Measurements from ENCODE around the gene VNN1.

Gene VNN1

GRCh38 chr6:132751306-132751705 lies 37.5 kb upstream of the VNN1 start:
- Histone ChIP-seq H3K27me3 (ENCODE audit: insufficient read depth, low read length, poor library complexity, severe bottlenecking) (no peaks in the 10 kb centered on the region), H3K9me3 (ENCODE audit: insufficient read depth, low read depth, low read length) (no peaks in the 10 kb centered on the region), H3K4me2 (ENCODE audit: low read depth, low read length, poor library complexity, severe bottlenecking) (no peak overlapping the region), H3F3A (ENCODE audit: low read depth) (no peaks in the 10 kb centered on the region), H2AFZ (ENCODE audit: low read length) (no peak overlapping the region), H3K4me1 (ENCODE audit: insufficient read depth, low read length, poor library complexity, severe bottlenecking) (no peaks in the 10 kb centered on the region), H3K9me2 (replicated peaks; ENCODE audit: low read depth, low read length) (no peaks in the 10 kb centered on the region), H3K4me3 (ENCODE audit: low read length, poor library complexity, severe bottlenecking) (no peak overlapping the region), H4K20me1 (ENCODE audit: insufficient read depth, low read length, poor library complexity, severe bottlenecking) (no peaks in the 10 kb centered on the region), H3K79me2 (ENCODE audit: insufficient read depth, low read length) (no peaks in the 10 kb centered on the region), H3K9ac (ENCODE audit: low read depth, low read length, poor library complexity, severe bottlenecking) (no peak overlapping the region), H3K36me3 (ENCODE audit: insufficient read depth, low read length) (no peaks in the 10 kb centered on the region)
- TF ChIP-seq EZH2phosphoT487 (IDR thresholded peaks at IDR 0.05; ENCODE audit: borderline replicate concordance) (no peak), CTCF (conservative IDR thresholded peaks at IDR 0.05; ENCODE audit: low read length) (no peak)

GRCh38 chr6:132750455-132751248 lies 36.8 kb upstream of the VNN1 start:
- H2AFZ ChIP-seq (ENCODE audit: low read length), result no peak overlapping the region
- H3K9me2 ChIP-seq (replicated peaks; ENCODE audit: low read depth, low read length), result no peaks in the 10 kb centered on the region
- TF ChIP-seq EZH2phosphoT487 (IDR thresholded peaks at IDR 0.05; ENCODE audit: borderline replicate concordance) (no peak), CTCF (conservative IDR thresholded peaks at IDR 0.05; ENCODE audit: low read length) (no peak)
- H3K27me3 ChIP-seq (ENCODE audit: insufficient read depth, low read length, poor library complexity, severe bottlenecking), result no peaks in the 10 kb centered on the region
- no peaks in the 10 kb centered on the region for H3K79me2 ChIP-seq (ENCODE audit: insufficient read depth, low read length)
- no peak overlapping the region for H3K9ac ChIP-seq (ENCODE audit: low read depth, low read length, poor library complexity, severe bottlenecking)
- H3K4me2 ChIP-seq (ENCODE audit: low read depth, low read length, poor library complexity, severe bottlenecking), result no peak overlapping the region
- H3K36me3 ChIP-seq (ENCODE audit: insufficient read depth, low read length), result no peaks in the 10 kb centered on the region
- H3K4me1 ChIP-seq (ENCODE audit: insufficient read depth, low read length, poor library complexity, severe bottlenecking), result no peaks in the 10 kb centered on the region
- no peak overlapping the region for H3K4me3 ChIP-seq (ENCODE audit: low read length, poor library complexity, severe bottlenecking)
- H3F3A ChIP-seq (ENCODE audit: low read depth), result no peaks in the 10 kb centered on the region
- no peaks in the 10 kb centered on the region for H4K20me1 ChIP-seq (ENCODE audit: insufficient read depth, low read length, poor library complexity, severe bottlenecking)
- no peaks in the 10 kb centered on the region for H3K9me3 ChIP-seq (ENCODE audit: insufficient read depth, low read depth, low read length)

- Histone ChIP-seq H2AFZ (ENCODE audit: low read length) (no peak overlapping the region), H3K4me1 (ENCODE audit: insufficient read depth, low read length, poor library complexity, severe bottlenecking) (no peaks in the 10 kb centered on the region), H3K4me3 (ENCODE audit: low read length, poor library complexity, severe bottlenecking) (no peak overlapping the region), H3K79me2 (ENCODE audit: insufficient read depth, low read length) (no peaks in the 10 kb centered on the region), H3K9ac (ENCODE audit: low read depth, low read length, poor library complexity, severe bottlenecking) (no peak overlapping the region), H3K36me3 (ENCODE audit: insufficient read depth, low read length) (no peaks in the 10 kb centered on the region), H3F3A (ENCODE audit: low read depth) (no peaks in the 10 kb centered on the region), H3K9me3 (ENCODE audit: insufficient read depth, low read depth, low read length) (no peaks in the 10 kb centered on the region), H3K4me2 (ENCODE audit: low read depth, low read length, poor library complexity, severe bottlenecking) (no peak overlapping the region), H4K20me1 (ENCODE audit: insufficient read depth, low read length, poor library complexity, severe bottlenecking) (no peaks in the 10 kb centered on the region), H3K9me2 (replicated peaks; ENCODE audit: low read depth, low read length) (no peaks in the 10 kb centered on the region), H3K27me3 (ENCODE audit: insufficient read depth, low read length, poor library complexity, severe bottlenecking) (no peaks in the 10 kb centered on the region)
- TF ChIP-seq CTCF (conservative IDR thresholded peaks at IDR 0.05; ENCODE audit: low read length), result no peak
- no peak for TF ChIP-seq EZH2phosphoT487 (IDR thresholded peaks at IDR 0.05; ENCODE audit: borderline replicate concordance)
Measured at GRCh38 chr6:132749111-132749510, 35.3 kb upstream of the VNN1 start.
